B cell (primary cell): ENCODE data around the gene SMIM22. TPM values are rescaled to one million over a fixed set of nuclear protein-coding genes. Genes with fewer than 3 reads are reported as not detected.

Source experiments
- ATAC-seq: fragments of 200-7000 bp; cut with Tn5 transposase; one replicate; pipeline ENCODE4 v1.10.0; 2021; ENCODE audit warnings: low read depth, mild to moderate bottlenecking, moderate number of reproducible peaks, moderate library complexity
- CTCF ChIA-PET: fragments of 350-600 bp; sonication (Branson Sonifier 250); formaldehyde crosslinking; loops from one replicate; lab custom pipeline; 2021; ENCODE audit warnings: antibody characterized with exemption, inconsistent platforms; lab: Charles Lee
- POLR2A ChIA-PET: fragments of 350-600 bp; sonication (Branson Sonifier 250); formaldehyde crosslinking; loops from one replicate; lab custom pipeline; 2021; ENCODE audit warnings: antibody characterized with exemption; lab: Charles Lee
- DNase-seq: peaks from one replicate; pipeline ENCODE4 v3.0.0; 2013
- H2AFZ ChIP-seq: 2 replicates; pipeline ENCODE4 v1.6.1; 2012; ENCODE audit warnings: mild to moderate bottlenecking, low read depth, low read length; ENCODE audit not compliant: insufficient read depth, poor library complexity, severe bottlenecking
- H3K27ac ChIP-seq, 2 donors: 1 replicate in 1 of 2; 2 replicates in 1 of 2; pipeline ENCODE4 v1.5.1; 2012 to 2013; ENCODE audit warnings: low read length in 2 of 2, mild to moderate bottlenecking in 2 of 2, moderate library complexity in 1 of 2
- H3K27me3 ChIP-seq, 4 experiments: fragments of 200-600 bp in 1 of 4; sonication (generic) in 1 of 4; replicated peaks in 1 of 4; 1 replicate in 2 of 4; 2 replicates in 2 of 4; pipeline versions ENCODE4 v1.6.1 to v1.7.0; 2013 to 2016; ENCODE audit warnings: low read length in 3 of 4, mild to moderate bottlenecking in 2 of 4, mixed read lengths in 1 of 4, moderate library complexity in 1 of 4; ENCODE audit not compliant: insufficient read depth in 4 of 4, control insufficient read depth in 3 of 4; ENCODE audit errors: control extremely low read depth in 1 of 4
- H3K36me3 ChIP-seq, 2 experiments: replicated peaks in 1 of 2; 1 replicate in 1 of 2; 2 replicates in 1 of 2; pipeline versions ENCODE4 v1.6.1 to v1.7.1; 2013; ENCODE audit warnings: low read length in 1 of 2; ENCODE audit not compliant: insufficient read depth in 2 of 2, control insufficient read depth in 1 of 2; ENCODE audit errors: control extremely low read depth in 1 of 2, extremely low read depth in 1 of 2
- H3K4me1 ChIP-seq, 2 donors: fragments of 200-600 bp in 1 of 2; sonication (generic) in 1 of 2; 1 replicate in 1 of 2; 2 replicates in 1 of 2; pipeline versions ENCODE4 v1.5.1 to v1.6.1; 2013 to 2017; ENCODE audit warnings: low read length in 2 of 2; ENCODE audit not compliant: control insufficient read depth in 2 of 2, insufficient read depth in 2 of 2
- H3K4me2 ChIP-seq: replicated peaks from 2 replicates; pipeline ENCODE3; 2012; ENCODE audit warnings: mild to moderate bottlenecking, low read depth, low read length; ENCODE audit not compliant: poor library complexity, severe bottlenecking
- H3K4me3 ChIP-seq, 5 experiments: fragments of 200-600 bp in 1 of 5; sonication (generic) in 1 of 5; 1 replicate in 3 of 5; 2 replicates in 2 of 5; pipeline versions ENCODE4 v1.5.1 to v1.7.0; 2011 to 2016; ENCODE audit warnings: low read length in 4 of 5, mild to moderate bottlenecking in 4 of 5, low read depth in 2 of 5, control low read depth in 1 of 5, moderate library complexity in 1 of 5; ENCODE audit not compliant: insufficient read depth in 1 of 5; ENCODE audit errors: control extremely low read depth in 1 of 5, extremely low read depth in 1 of 5
- H3K79me2 ChIP-seq: fragments of 200-600 bp; sonication (generic); one replicate; pipeline ENCODE4 v1.6.0; 2016; ENCODE audit warnings: low read length; ENCODE audit not compliant: control insufficient read depth, insufficient read depth
- H3K9ac ChIP-seq: fragments of 200-600 bp; sonication (generic); 2 replicates; pipeline ENCODE4 v1.6.1; 2017; ENCODE audit warnings: mild to moderate bottlenecking, low read length, moderate library complexity
- H3K9me3 ChIP-seq, 3 donors: one replicate each; pipeline versions ENCODE4 v1.6.1 to v1.7.1; 2013; ENCODE audit warnings: low read length in 2 of 3; ENCODE audit not compliant: control insufficient read depth in 2 of 3, insufficient read depth in 1 of 3; ENCODE audit errors: control extremely low read depth in 1 of 3
- H4K20me1 ChIP-seq: 2 replicates; pipeline ENCODE4 v1.6.0; 2012; ENCODE audit warnings: mild to moderate bottlenecking, low read length; ENCODE audit not compliant: insufficient read depth, control insufficient read depth, poor library complexity, severe bottlenecking
- H3K27ac Mint-ChIP-seq: one replicate; pipeline ENCODE4 v1.8.0; 2021; ENCODE audit warnings: mixed read lengths
- H3K27me3 Mint-ChIP-seq: one replicate; pipeline ENCODE4 v1.8.0; 2021; ENCODE audit warnings: mixed read lengths
- H3K4me1 Mint-ChIP-seq: one replicate; pipeline ENCODE4 v1.8.0; 2021; ENCODE audit warnings: mixed read lengths
- H3K4me3 Mint-ChIP-seq: one replicate; pipeline ENCODE4 v1.8.0; 2021; ENCODE audit warnings: mixed read lengths
- H3K9me3 Mint-ChIP-seq: one replicate; pipeline ENCODE4 v1.8.0; 2022; ENCODE audit warnings: mixed read lengths; ENCODE audit not compliant: insufficient read depth
- EZH2 ChIP-seq: IDR thresholded peaks from 2 replicates; pipeline ENCODE4 v1.6.1; 2012; ENCODE audit warnings: borderline replicate concordance, low read depth, mild to moderate bottlenecking, moderate library complexity, low read length; ENCODE audit not compliant: insufficient read depth, poor library complexity, severe bottlenecking
- WGBS: methylation state at CpG from one replicate; pipeline ENCODE4 v1.1.5; 2013; ENCODE audit warnings: missing lambda C conversion rate; ENCODE audit not compliant: insufficient coverage; 5-methylcytosine and 5-hydroxymethylcytosine counted together
- intact Hi-C: fragments of 100-400 bp; cut with micrococcal nuclease; formaldehyde crosslinking; loops from one replicate; pipeline ENCODE4 v1.10.0; 2022
- polyA plus RNA-seq: library from polyadenylated mRNA; depleted of rRNA; stranded (reverse); fragments of >200 nt; gene quantifications from 2 replicates; pipeline ENCODE4 v1.2.3, GENCODE V29; 2012
- total RNA-seq, 2 donors: library from RNA; stranded (reverse); fragments of 120-200 nt in 1 of 2; gene quantifications; 1 replicate in 1 of 2; 2 replicates in 1 of 2; pipeline versions ENCODE4 v1.2.3 to v1.2.4, GENCODE V29; 2013 to 2022
- TF ChIP-seq, protein P1 (sequence below): fragments of 200-600 bp; IDR thresholded peaks from one replicate; pipeline ENCODE4 v1.8.0; 2022; ENCODE audit warnings: antibody characterized with exemption, mild to moderate bottlenecking

The SMIM22 gene
- total and polyA plus RNA-seq, 2 donors (not counting 1 experiment from before 2014, with no cell fraction given): not detected

- H3K4me1 ChIP-seq: peaks cover 26 to 27% of the 10 kb centered on the region in 2 donors
- Mint-ChIP-seq H3K4me3 (peak overlapping the region; percentile 88), H3K27me3 (no peaks in the 10 kb centered on the region), H3K27ac (peak overlapping the region; percentile 92), H3K4me1 (peaks cover 21% of the 10 kb centered on the region), H3K9me3 (no peaks in the 10 kb centered on the region)
- WGBS: 53% methylated on average over 20 of the region's 29 CpGs
- peak overlapping the region; percentile 93 for H3K4me2 ChIP-seq
- ChIA-PET POLR2A (interaction anchor here (0.6 to 2.6 kb wide), 2 partner anchors 67 to 383 kb away, joined by 3 to 20 read pairs; partner anchors contain the start of genes ANKS3 and DNAAF8), CTCF (interaction anchor here (1.7 kb wide), 1 partner anchor 66 kb away, joined by 3 read pairs; no protein-coding TSS in a partner anchor)
- TF ChIP-seq EZH2: no peak
- TF ChIP-seq, protein P1, sequence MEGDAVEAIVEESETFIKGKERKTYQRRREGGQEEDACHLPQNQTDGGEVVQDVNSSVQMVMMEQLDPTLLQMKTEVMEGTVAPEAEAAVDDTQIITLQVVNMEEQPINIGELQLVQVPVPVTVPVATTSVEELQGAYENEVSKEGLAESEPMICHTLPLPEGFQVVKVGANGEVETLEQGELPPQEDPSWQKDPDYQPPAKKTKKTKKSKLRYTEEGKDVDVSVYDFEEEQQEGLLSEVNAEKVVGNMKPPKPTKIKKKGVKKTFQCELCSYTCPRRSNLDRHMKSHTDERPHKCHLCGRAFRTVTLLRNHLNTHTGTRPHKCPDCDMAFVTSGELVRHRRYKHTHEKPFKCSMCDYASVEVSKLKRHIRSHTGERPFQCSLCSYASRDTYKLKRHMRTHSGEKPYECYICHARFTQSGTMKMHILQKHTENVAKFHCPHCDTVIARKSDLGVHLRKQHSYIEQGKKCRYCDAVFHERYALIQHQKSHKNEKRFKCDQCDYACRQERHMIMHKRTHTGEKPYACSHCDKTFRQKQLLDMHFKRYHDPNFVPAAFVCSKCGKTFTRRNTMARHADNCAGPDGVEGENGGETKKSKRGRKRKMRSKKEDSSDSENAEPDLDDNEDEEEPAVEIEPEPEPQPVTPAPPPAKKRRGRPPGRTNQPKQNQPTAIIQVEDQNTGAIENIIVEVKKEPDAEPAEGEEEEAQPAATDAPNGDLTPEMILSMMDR: no peak
- peak overlapping the region; percentile 73 to 88 for H3K27ac ChIP-seq
- no peaks in the 10 kb centered on the region for H3K79me2 ChIP-seq
- H2AFZ ChIP-seq: peak overlapping the region; percentile 84
- H3K9ac ChIP-seq: peak overlapping the region; percentile 84
- no peaks in the 10 kb centered on the region for H4K20me1 ChIP-seq
- H3K9me3 ChIP-seq: no peaks in the 10 kb centered on the region
- DNase-seq (no peak), ATAC-seq (no peak)
- H3K4me3 ChIP-seq: peak overlapping the region; percentile 36 to 88 (median 75)
- intact Hi-C loops: loop anchor here (5.0 kb wide), 1 partner anchor 271 kb away; the partner anchor contains the start of gene ALG1
- peaks cover 0 to 12% of the 10 kb centered on the region in 2 experiments for H3K36me3 ChIP-seq
- H3K27me3 ChIP-seq: no peaks in the 10 kb centered on the region
These were observed 6.1 kb downstream of the SMIM22 start for GRCh38 chr16:4801051-4801961.
